Measurements from ENCODE around the gene F12.
A peak's percentile ranks its signal among the peaks of the same experiment; 100 is the strongest.

Gene F12

GRCh38 chr5:177364159-177364962 is 45.0 kb downstream of the F12 start:
- no peaks in the 10 kb centered on the region for H3K27me3 ChIP-seq (ENCODE audit: insufficient read depth, poor library complexity, severe bottlenecking)
- H3K27ac ChIP-seq (replicated peaks): no peak overlapping the region
- no peak overlapping the region for H3K4me3 ChIP-seq (replicated peaks; ENCODE audit: insufficient read depth, low read length)
- no peak for DNase-seq (ENCODE audit: low read depth in 1 of 2, low spot score in 1 of 2)
- TF ChIP-seq CTCF (IDR thresholded peaks at IDR 0.05; ENCODE audit: insufficient read depth, low read length) (no peak), POLR2AphosphoS5 (IDR thresholded peaks at IDR 0.05; ENCODE audit: low read depth) (no peak), SPI1 (IDR thresholded peaks at IDR 0.05; ENCODE audit: borderline replicate concordance, low read depth) (no peak), REST (IDR thresholded peaks at IDR 0.05; ENCODE audit: insufficient replicate concordance, low read depth) (no peak), GABPA (IDR thresholded peaks at IDR 0.05; ENCODE audit: low read depth) (no peak)

- Histone ChIP-seq H3K27ac (replicated peaks) (no peak overlapping the region), H3K4me3 (replicated peaks; ENCODE audit: insufficient read depth, low read length) (no peak overlapping the region), H3K27me3 (ENCODE audit: insufficient read depth, poor library complexity, severe bottlenecking) (no peaks in the 10 kb centered on the region)
- TF ChIP-seq REST (IDR thresholded peaks at IDR 0.05; ENCODE audit: insufficient replicate concordance, low read depth) (no peak), SPI1 (IDR thresholded peaks at IDR 0.05; ENCODE audit: borderline replicate concordance, low read depth) (no peak), POLR2AphosphoS5 (IDR thresholded peaks at IDR 0.05; ENCODE audit: low read depth) (no peak), GABPA (IDR thresholded peaks at IDR 0.05; ENCODE audit: low read depth) (no peak), CTCF (IDR thresholded peaks at IDR 0.05; ENCODE audit: insufficient read depth, low read length) (no peak)
- no peak for DNase-seq (ENCODE audit: low read depth in 1 of 2, low spot score in 1 of 2)
Measured at GRCh38 chr5:177363565-177363964, 45.8 kb downstream of the F12 start.

GRCh38 chr5:177362610-177363507 is 46.5 kb downstream of the F12 start:
- H3K27me3 ChIP-seq (ENCODE audit: insufficient read depth, poor library complexity, severe bottlenecking): no peaks in the 10 kb centered on the region
- TF ChIP-seq REST (IDR thresholded peaks at IDR 0.05; ENCODE audit: insufficient replicate concordance, low read depth) (no peak), SPI1 (IDR thresholded peaks at IDR 0.05; ENCODE audit: borderline replicate concordance, low read depth) (no peak), GABPA (IDR thresholded peaks at IDR 0.05; ENCODE audit: low read depth) (no peak), CTCF (IDR thresholded peaks at IDR 0.05; ENCODE audit: insufficient read depth, low read length) (no peak), POLR2AphosphoS5 (IDR thresholded peaks at IDR 0.05; ENCODE audit: low read depth) (no peak)
- H3K4me3 ChIP-seq (replicated peaks; ENCODE audit: insufficient read depth, low read length): peak overlapping the region; percentile 7; the same call in 1 of the 2 replicates
- H3K27ac ChIP-seq (replicated peaks): peak overlapping the region; percentile 25; the same call in 1 of the 2 replicates
- DNase-seq (ENCODE audit: low read depth in 1 of 2, low spot score in 1 of 2): no peak

All from HL-60 (cell line).